ENCODE measurements around the gene SERPINA5.
A peak's percentile ranks its signal among the peaks of the same experiment; 100 is the strongest.

DNA sequence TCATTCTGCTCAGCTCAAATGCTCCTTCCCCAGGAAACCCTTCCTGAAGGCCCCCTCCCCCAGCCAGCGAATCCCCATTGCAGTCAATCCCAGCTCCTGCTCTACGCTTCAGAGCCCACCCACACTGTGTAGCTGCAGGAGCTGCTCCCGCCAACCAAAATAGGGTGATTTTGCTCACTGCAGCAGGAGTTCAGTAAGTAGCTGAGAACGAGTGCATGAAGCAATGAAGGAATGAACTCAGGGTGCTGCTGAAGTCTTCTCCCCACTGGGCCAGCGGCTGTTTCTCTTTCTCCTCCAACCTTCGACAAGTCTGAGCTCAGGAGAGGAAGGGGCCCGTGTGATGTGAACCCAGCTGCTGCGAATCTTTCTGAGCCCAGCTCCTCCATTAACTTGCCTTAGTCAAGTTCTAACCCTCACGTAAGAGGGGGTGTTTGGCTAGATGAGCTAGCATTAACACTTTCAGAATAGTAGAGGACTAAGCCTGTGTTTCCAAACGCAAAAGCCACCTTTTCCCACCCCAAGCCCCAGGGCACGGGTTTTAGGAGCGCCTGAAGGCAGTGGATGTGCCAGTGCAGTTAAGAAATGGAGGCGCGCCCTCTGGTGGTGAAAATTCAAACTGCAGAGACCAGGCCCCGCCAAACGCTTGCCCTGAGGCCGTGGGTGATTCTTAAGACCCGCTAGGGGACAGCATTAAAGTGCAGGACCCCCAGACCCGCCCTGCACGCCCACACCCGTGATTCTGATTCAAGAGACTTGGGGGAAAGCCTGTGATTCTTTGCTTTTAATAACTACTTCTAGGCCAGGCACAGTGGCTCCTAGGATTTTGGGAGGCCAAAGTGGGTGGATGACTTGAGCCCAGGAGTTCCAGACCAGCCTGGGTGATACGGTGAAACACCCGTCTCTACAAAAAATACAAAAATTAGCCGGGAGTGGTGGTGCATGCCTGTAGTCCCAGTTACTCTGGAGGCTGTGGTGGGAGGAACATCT lies 31.9 kb upstream of the SERPINA5 start:
- TF ChIP-seq CTCF (conservative IDR thresholded peaks at IDR 0.05) = peak; percentile 84
- TF ChIP-seq EZH2 (IDR thresholded peaks at IDR 0.05; ENCODE audit: low read depth) = no peak

Measured in PC-9 (cell line).